HCT116 (cell line): ENCODE data around the gene HOXB2. TPM values are rescaled to one million over a fixed set of nuclear protein-coding genes. Genes with fewer than 3 reads are reported as not detected.

Experiments used
- ATAC-seq: fragments of 200-7000 bp; cut with Tn5 transposase; 2 replicates; pipeline ENCODE4 v1.9.1; 2020; ENCODE audit warnings: mild to moderate bottlenecking, moderate library complexity
- BruUV-seq: library from RNA; stranded (reverse); fragments of 400-500 nt; replicated peaks from 2 replicates; lab custom pipeline; 2021; lab: Mats Ljungman, UMichigan
- CTCF ChIA-PET: fragments of 300-600 bp; sonication (Branson Sonifier 250); formaldehyde crosslinking; loops from one replicate; lab custom pipeline; 2021; ENCODE audit warnings: antibody characterized with exemption; lab: Charles Lee
- POLR2A ChIA-PET: fragments of 300-600, 350-600 bp; sonication (Branson Sonifier 250); formaldehyde crosslinking; loops from one replicate; lab custom pipeline; 2021; ENCODE audit warnings: antibody characterized with exemption; lab: Charles Lee
- RAD21 ChIA-PET, 2 experiments: fragments of 300-600 bp; sonication (Branson Sonifier 250); formaldehyde crosslinking; loops; one replicate each; lab custom pipeline; 2023; ENCODE audit warnings: low total read pairs in 2 of 2; ENCODE audit not compliant: uncharacterized antibody in 2 of 2, unreplicated experiment in 2 of 2, low non-redundant PET in 1 of 2; lab: Charles Lee
- DNase-seq: peaks from one replicate; pipeline ENCODE4 v3.0.0-alpha.2; 2010; ENCODE audit warnings: low read depth, low spot score
- H2AFZ ChIP-seq: fragments of 200-600 bp; shearing (Covaris generic), sonication (generic); 2 replicates; pipeline ENCODE4 v1.6.1; 2017; ENCODE audit warnings: low read depth, mixed run types, mixed read lengths, antibody characterized with exemption, low read length; ENCODE audit not compliant: poor library complexity, severe bottlenecking
- H3K27ac ChIP-seq: 2 replicates; pipeline ENCODE4 v1.5.1; 2012; ENCODE audit warnings: low read depth, low read length
- H3K27me3 ChIP-seq: fragments of 200-600 bp; sonication (generic); 2 replicates; pipeline ENCODE4 v1.6.1; 2016; ENCODE audit warnings: mixed run types, low read length, mixed read lengths; ENCODE audit not compliant: insufficient read depth
- H3K36me3 ChIP-seq, 2 experiments: fragments of 200-500 bp in 1 of 2; fragments of 200-600 bp in 1 of 2; sonication (Bioruptor generic) in 1 of 2; sonication (generic) in 1 of 2; 2 replicates each; pipeline versions ENCODE4 v1.5.1 to v1.6.1; 2014 to 2016; ENCODE audit warnings: low read length in 2 of 2, inconsistent platforms in 1 of 2, mixed read lengths in 1 of 2, mixed run types in 1 of 2; ENCODE audit not compliant: insufficient read depth in 2 of 2, control insufficient read depth in 1 of 2
- H3K4me1 ChIP-seq, 2 experiments: fragments of 200-600 bp in 1 of 2; sonication (generic) in 1 of 2; 2 replicates each; pipeline versions ENCODE4 v1.5.1 to v1.6.1; 2012 to 2017; ENCODE audit warnings: low read length in 2 of 2, inconsistent platforms in 1 of 2, mild to moderate bottlenecking in 1 of 2, mixed read lengths in 1 of 2, mixed run types in 1 of 2, moderate library complexity in 1 of 2; ENCODE audit not compliant: insufficient read depth in 2 of 2, control insufficient read depth in 1 of 2
- H3K4me2 ChIP-seq: fragments of 200-600 bp; sonication (generic); 2 replicates; pipeline ENCODE4 v1.6.1; 2017; ENCODE audit warnings: mixed run types, low read length, mixed read lengths
- H3K4me3 ChIP-seq, 2 experiments: fragments of 200-600 bp in 1 of 2; sonication (generic) in 1 of 2; replicated peaks in 1 of 2; 2 replicates each; pipeline ENCODE4 v1.5.1; 2011 to 2016; ENCODE audit warnings: low read length in 2 of 2, control low read depth in 1 of 2, low read depth in 1 of 2, mild to moderate bottlenecking in 1 of 2, mixed read lengths in 1 of 2, mixed run types in 1 of 2
- H3K79me2 ChIP-seq: fragments of 200-600 bp; sonication (generic); 2 replicates; pipeline ENCODE4 v1.6.1; 2017; ENCODE audit warnings: mild to moderate bottlenecking, mixed run types, low read length, moderate library complexity, mixed read lengths; ENCODE audit not compliant: insufficient read depth
- H3K9ac ChIP-seq: fragments of 200-600 bp; sonication (generic); 2 replicates; pipeline ENCODE4 v1.6.1; 2016; ENCODE audit warnings: low read length, mixed read lengths
- H3K9me2 ChIP-seq: fragments of 200-600 bp; sonication (generic), shearing (Covaris generic); 2 replicates; pipeline ENCODE4 v1.6.1; 2017; ENCODE audit warnings: mixed run types, mild to moderate bottlenecking, moderate library complexity; ENCODE audit not compliant: insufficient read depth
- H3K9me3 ChIP-seq, 2 experiments: fragments of 200-500 bp in 1 of 2; fragments of 200-600 bp in 1 of 2; sonication (Bioruptor generic) in 1 of 2; sonication (generic) in 1 of 2; 2 replicates each; pipeline ENCODE4 v1.6.1; 2014 to 2017; ENCODE audit warnings: low read length in 2 of 2, mixed read lengths in 2 of 2, inconsistent platforms in 1 of 2, low read depth in 1 of 2, mild to moderate bottlenecking in 1 of 2, mixed run types in 1 of 2, moderate library complexity in 1 of 2; ENCODE audit not compliant: control insufficient read depth in 1 of 2, insufficient read depth in 1 of 2
- H4K20me1 ChIP-seq: fragments of 200-600 bp; sonication (generic), shearing (Covaris generic); 2 replicates; pipeline ENCODE4 v1.6.1; 2017; ENCODE audit warnings: mixed run types, mild to moderate bottlenecking, moderate library complexity; ENCODE audit not compliant: insufficient read depth
- CBX3 ChIP-seq: IDR thresholded peaks from 2 replicates; pipeline ENCODE4 v1.6.1; 2012; ENCODE audit warnings: low read depth
- CTCF ChIP-seq, 3 experiments: fragments of 200-600 bp in 1 of 3; sonication (generic) in 1 of 3; IDR thresholded peaks in 2 of 3; conservative IDR thresholded peaks in 1 of 3; 2 replicates each; pipeline ENCODE4 v1.5.1; 2012 to 2017; ENCODE audit warnings: low read depth in 2 of 3, low read length in 2 of 3, antibody characterized with exemption in 1 of 3, borderline replicate concordance in 1 of 3, control low read depth in 1 of 3, mild to moderate bottlenecking in 1 of 3, mixed read lengths in 1 of 3, mixed run types in 1 of 3, moderate library complexity in 1 of 3; ENCODE audit not compliant: insufficient read depth in 1 of 3
- ELF1 ChIP-seq: IDR thresholded peaks from 2 replicates; pipeline ENCODE4 v1.6.1; 2012; ENCODE audit warnings: low read depth, borderline replicate concordance
- EZH2 ChIP-seq: fragments of 200-600 bp; sonication (generic); IDR thresholded peaks from 2 replicates; pipeline ENCODE4 v1.6.1; 2017; ENCODE audit warnings: antibody characterized with exemption, mixed run types
- FOSL1 ChIP-seq: IDR thresholded peaks from 2 replicates; pipeline ENCODE4 v1.6.1; 2012; ENCODE audit warnings: low read depth
- POLR2AphosphoS5 ChIP-seq: IDR thresholded peaks from 2 replicates; pipeline ENCODE4 v1.6.1; 2011; ENCODE audit warnings: mild to moderate bottlenecking, low read depth, low read length, moderate library complexity
- YY1 ChIP-seq: IDR thresholded peaks from 2 replicates; pipeline ENCODE4 v1.6.1; 2011; ENCODE audit warnings: low read length, low read depth, moderate library complexity, mild to moderate bottlenecking; ENCODE audit not compliant: insufficient replicate concordance; ENCODE audit errors: extremely low read depth
- ZFX ChIP-seq: fragments of 450-650 bp; IDR thresholded peaks from 2 replicates; pipeline ENCODE4 v1.6.1; 2017
- ZNF274 ChIP-seq: fragments of 200-500 bp; sonication (Bioruptor generic); IDR thresholded peaks from 2 replicates; pipeline ENCODE4 v1.6.1; 2014; ENCODE audit warnings: mild to moderate bottlenecking, low read depth, low read length, inconsistent platforms
- intact Hi-C: fragments of 100-400 bp; cut with micrococcal nuclease; formaldehyde crosslinking; loops from 2 replicates; pipeline ENCODE4 v1.10.0; 2022
- total RNA-seq: library from RNA; stranded (reverse); gene quantifications from one replicate; pipeline ENCODE4 v1.2.1, GENCODE V29; 2021; ENCODE audit not compliant: unreplicated experiment
- TF ChIP-seq, protein P1 (sequence below): IDR thresholded peaks from 2 replicates; pipeline ENCODE4 v1.6.1; 2011; ENCODE audit warnings: mild to moderate bottlenecking, low read length, moderate library complexity; ENCODE audit not compliant: insufficient replicate concordance; ENCODE audit errors: extremely low read depth
- TF ChIP-seq, protein P2 (sequence below): IDR thresholded peaks from 2 replicates; pipeline ENCODE4 v1.6.1; 2012
- TF ChIP-seq, protein P3 (sequence below): IDR thresholded peaks from 2 replicates; pipeline ENCODE4 v1.6.1; 2012

HOXB2 gene
- total RNA-seq, 1 experiment from 2014 or later = 2.0 TPM

DNA sequence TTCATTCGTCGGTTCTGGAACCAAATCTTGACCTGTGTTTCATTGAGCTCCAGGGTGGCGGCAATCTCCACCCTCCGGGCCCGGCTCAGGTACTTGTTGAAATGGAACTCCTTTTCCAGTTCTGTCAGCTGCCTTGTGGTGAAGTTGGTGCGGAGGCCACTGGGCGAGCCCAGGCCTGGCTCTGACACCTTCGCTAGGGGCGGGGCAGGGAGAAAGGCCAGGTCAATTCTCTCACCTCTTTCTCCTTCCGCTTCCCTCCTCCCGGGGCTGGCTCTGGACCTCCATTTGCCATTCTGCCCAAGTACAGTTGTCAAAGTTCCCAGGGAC, 15.3 kb downstream of the HOXB2 start:
- Histone ChIP-seq H3K27me3 (no peaks in the 10 kb centered on the region), H2AFZ (no peak overlapping the region), H3K9me3 (no peaks in the 10 kb centered on the region), H3K4me2 (no peak overlapping the region), H3K27ac (no peak overlapping the region), H3K79me2 (no peaks in the 10 kb centered on the region), H3K4me3 (no peak overlapping the region), H3K9ac (no peak overlapping the region), H3K4me1 (peaks cover 0 to 7% of the 10 kb centered on the region in 2 experiments; a peak in 2 of 4 replicates), H3K36me3 (no peaks in the 10 kb centered on the region), H4K20me1 (no peaks in the 10 kb centered on the region), H3K9me2 (no peaks in the 10 kb centered on the region)
- ATAC-seq (no peak), DNase-seq (no peak)
- POLR2A ChIA-PET = no interaction called here
- RAD21 ChIA-PET = no interaction called here
- intact Hi-C loops = no loop called here
- CTCF ChIA-PET = no interaction called here
- no TSS peak for BruUV-seq
- TF ChIP-seq ZNF274 (no peak), ZFX (no peak)
- TF ChIP-seq, protein P1, sequence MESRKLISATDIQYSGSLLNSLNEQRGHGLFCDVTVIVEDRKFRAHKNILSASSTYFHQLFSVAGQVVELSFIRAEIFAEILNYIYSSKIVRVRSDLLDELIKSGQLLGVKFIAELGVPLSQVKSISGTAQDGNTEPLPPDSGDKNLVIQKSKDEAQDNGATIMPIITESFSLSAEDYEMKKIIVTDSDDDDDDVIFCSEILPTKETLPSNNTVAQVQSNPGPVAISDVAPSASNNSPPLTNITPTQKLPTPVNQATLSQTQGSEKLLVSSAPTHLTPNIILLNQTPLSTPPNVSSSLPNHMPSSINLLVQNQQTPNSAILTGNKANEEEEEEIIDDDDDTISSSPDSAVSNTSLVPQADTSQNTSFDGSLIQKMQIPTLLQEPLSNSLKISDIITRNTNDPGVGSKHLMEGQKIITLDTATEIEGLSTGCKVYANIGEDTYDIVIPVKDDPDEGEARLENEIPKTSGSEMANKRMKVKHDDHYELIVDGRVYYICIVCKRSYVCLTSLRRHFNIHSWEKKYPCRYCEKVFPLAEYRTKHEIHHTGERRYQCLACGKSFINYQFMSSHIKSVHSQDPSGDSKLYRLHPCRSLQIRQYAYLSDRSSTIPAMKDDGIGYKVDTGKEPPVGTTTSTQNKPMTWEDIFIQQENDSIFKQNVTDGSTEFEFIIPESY = no peak

GRCh38 chr17:48528936-48529682, 15.8 kb downstream of the HOXB2 start:
- Histone ChIP-seq H3K9me2 (no peaks in the 10 kb centered on the region), H3K79me2 (no peaks in the 10 kb centered on the region), H3K9ac (no peak overlapping the region), H3K9me3 (no peaks in the 10 kb centered on the region), H3K4me2 (no peak overlapping the region), H4K20me1 (no peaks in the 10 kb centered on the region), H3K27ac (no peak overlapping the region), H2AFZ (no peak overlapping the region), H3K27me3 (no peaks in the 10 kb centered on the region), H3K4me3 (no peak overlapping the region), H3K4me1 (peaks cover 0 to 7% of the 10 kb centered on the region in 2 experiments; a peak in 2 of 4 replicates), H3K36me3 (no peaks in the 10 kb centered on the region)
- ChIA-PET CTCF (no interaction called here), RAD21 (no interaction called here), POLR2A (no interaction called here)
- BruUV-seq = no TSS peak
- intact Hi-C loops = no loop called here
- no peak for ATAC-seq
- no peak for DNase-seq
- TF ChIP-seq, protein P2, sequence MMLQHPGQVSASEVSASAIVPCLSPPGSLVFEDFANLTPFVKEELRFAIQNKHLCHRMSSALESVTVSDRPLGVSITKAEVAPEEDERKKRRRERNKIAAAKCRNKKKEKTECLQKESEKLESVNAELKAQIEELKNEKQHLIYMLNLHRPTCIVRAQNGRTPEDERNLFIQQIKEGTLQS = no peak
- TF ChIP-seq, protein P1 = no peak
- TF ChIP-seq YY1 (no peak), ELF1 (no peak), CTCF (IDR thresholded peaks at IDR 0.05 in 2 of 3, conservative IDR thresholded peaks at IDR 0.05 in 1 of 3; ENCODE audit: borderline replicate concordance in 1 of 3, insufficient read depth in 1 of 3, low read depth in 2 of 3, low read length in 2 of 3) (no peak), CBX3 (no peak), FOSL1 (no peak), POLR2AphosphoS5 (no peak), EZH2 (no peak)
- TF ChIP-seq, protein P3, sequence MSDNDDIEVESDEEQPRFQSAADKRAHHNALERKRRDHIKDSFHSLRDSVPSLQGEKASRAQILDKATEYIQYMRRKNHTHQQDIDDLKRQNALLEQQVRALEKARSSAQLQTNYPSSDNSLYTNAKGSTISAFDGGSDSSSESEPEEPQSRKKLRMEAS = no peak
